ENCODE measurements around the gene TCF7L1. TPM values are rescaled to one million over a fixed set of nuclear protein-coding genes. Genes with fewer than 3 reads are reported as not detected.

TCF7L1 gene
- total RNA-seq, 2 experiments from 2014 or later = not detected

- Mint-ChIP-seq H3K4me1 (peaks cover 9% of the 10 kb centered on the region), H3K27me3 (peaks cover 46% of the 10 kb centered on the region), H3K9me3 (ENCODE audit: low read depth) (no peaks in the 10 kb centered on the region), H3K36me3 (no peaks in the 10 kb centered on the region), H3K4me3 (no peak overlapping the region), H3K27ac (no peak overlapping the region)
- DNase-seq (no peak), ATAC-seq (no peak)
- CTCF ChIA-PET = interaction anchor here (0.6 to 0.7 kb wide), 2 partner anchors 53 kb away, joined by 3 to 4 read pairs; no protein-coding TSS in a partner anchor
These were observed 80.8 kb downstream of the TCF7L1 start for GRCh38 chr2:85213901-85214512.

- Mint-ChIP-seq H3K4me3 (no peak overlapping the region), H3K27me3 (peaks cover 52% of the 10 kb centered on the region)
These were observed 81.9 kb downstream of the TCF7L1 start for GRCh38 chr2:85215081-85215447.

GRCh38 chr2:85215448-85216401 is 82.5 kb downstream of the TCF7L1 start:
- Mint-ChIP-seq H3K4me3 (no peak overlapping the region), H3K27ac (no peak overlapping the region), H3K9me3 (ENCODE audit: low read depth) (no peaks in the 10 kb centered on the region), H3K36me3 (no peaks in the 10 kb centered on the region), H3K4me1 (peaks cover 9% of the 10 kb centered on the region), H3K27me3 (peaks cover 53% of the 10 kb centered on the region)
- CTCF ChIA-PET = no interaction called here
- DNase-seq (no peak), ATAC-seq (no peak)

More at GRCh38 chr2:85215081-85215447, 81.9 kb downstream of the TCF7L1 start:
- DNase-seq (no peak), ATAC-seq (no peak)
- Mint-ChIP-seq H3K4me1 (peaks cover 9% of the 10 kb centered on the region), H3K36me3 (no peaks in the 10 kb centered on the region), H3K9me3 (ENCODE audit: low read depth) (no peaks in the 10 kb centered on the region), H3K27ac (no peak overlapping the region)
- CTCF ChIA-PET = no interaction called here

GRCh38 chr2:85216927-85217326 is 83.7 kb downstream of the TCF7L1 start:
- Mint-ChIP-seq H3K36me3 (no peaks in the 10 kb centered on the region), H3K4me3 (no peak overlapping the region), H3K9me3 (ENCODE audit: low read depth) (no peaks in the 10 kb centered on the region), H3K4me1 (peaks cover 9% of the 10 kb centered on the region), H3K27me3 (peaks cover 59% of the 10 kb centered on the region), H3K27ac (no peak overlapping the region)
- CTCF ChIA-PET = no interaction called here
- ATAC-seq = no peak
- peak; percentile 57 for DNase-seq

- DNase-seq (no peak), ATAC-seq (no peak)
- Mint-ChIP-seq H3K27me3 (peaks cover 63% of the 10 kb centered on the region), H3K4me1 (peaks cover 9% of the 10 kb centered on the region), H3K36me3 (no peaks in the 10 kb centered on the region), H3K9me3 (ENCODE audit: low read depth) (no peaks in the 10 kb centered on the region), H3K27ac (no peak overlapping the region), H3K4me3 (no peak overlapping the region)
- CTCF ChIA-PET = interaction anchor here (0.7 to 1.9 kb wide), 4 partner anchors 10 to 79 kb away, joined by 3 to 6 read pairs (median 4); no protein-coding TSS in a partner anchor
These were observed 88.0 kb downstream of the TCF7L1 start for GRCh38 chr2:85221067-85221691.

GRCh38 chr2:85222792-85223191 is 89.6 kb downstream of the TCF7L1 start:
- H3K27ac Mint-ChIP-seq = no peak overlapping the region
- H3K27me3 Mint-ChIP-seq = peaks cover 58% of the 10 kb centered on the region
- no peaks in the 10 kb centered on the region for H3K36me3 Mint-ChIP-seq
- no peak for DNase-seq
- no peak for ATAC-seq
- no peaks in the 10 kb centered on the region for H3K9me3 Mint-ChIP-seq (ENCODE audit: low read depth)
- CTCF ChIA-PET = no interaction called here
- no peak overlapping the region for H3K4me3 Mint-ChIP-seq
- H3K4me1 Mint-ChIP-seq = no peaks in the 10 kb centered on the region

- CTCF ChIA-PET = no interaction called here
- peaks cover 53% of the 10 kb centered on the region for H3K27me3 Mint-ChIP-seq
- H3K27ac Mint-ChIP-seq = no peak overlapping the region
- no peak overlapping the region for H3K4me3 Mint-ChIP-seq
- H3K4me1 Mint-ChIP-seq = no peaks in the 10 kb centered on the region
- ATAC-seq (no peak), DNase-seq (no peak)
- no peaks in the 10 kb centered on the region for H3K9me3 Mint-ChIP-seq (ENCODE audit: low read depth)
- no peaks in the 10 kb centered on the region for H3K36me3 Mint-ChIP-seq
These were observed 93.6 kb downstream of the TCF7L1 start for GRCh38 chr2:85226783-85227182.

- ATAC-seq = no peak
- Mint-ChIP-seq H3K9me3 (ENCODE audit: low read depth) (no peaks in the 10 kb centered on the region), H3K4me1 (no peaks in the 10 kb centered on the region), H3K36me3 (no peaks in the 10 kb centered on the region), H3K27ac (no peak overlapping the region), H3K4me3 (no peak overlapping the region), H3K27me3 (peaks cover 36% of the 10 kb centered on the region)
- CTCF ChIA-PET = interaction anchor here (0.6 to 1.1 kb wide), 4 partner anchors 70 to 261 kb away, joined by 3 to 4 read pairs (median 3); no protein-coding TSS in a partner anchor
- no peak for DNase-seq
These were observed 97.7 kb downstream of the TCF7L1 start for GRCh38 chr2:85230679-85231467.

GRCh38 chr2:85231468-85231805 is 98.2 kb downstream of the TCF7L1 start:
- Mint-ChIP-seq H3K36me3 (no peaks in the 10 kb centered on the region), H3K27me3 (peaks cover 30% of the 10 kb centered on the region), H3K27ac (no peak overlapping the region), H3K4me3 (no peak overlapping the region), H3K4me1 (no peaks in the 10 kb centered on the region), H3K9me3 (ENCODE audit: low read depth) (no peaks in the 10 kb centered on the region)
- DNase-seq = no peak
- no peak for ATAC-seq
- CTCF ChIA-PET = interaction anchor here (0.9 kb wide), 1 partner anchor 124 kb away, joined by 3 read pairs; no protein-coding TSS in a partner anchor

- Mint-ChIP-seq H3K4me3 (no peak overlapping the region), H3K27ac (no peak overlapping the region), H3K4me1 (no peaks in the 10 kb centered on the region), H3K27me3 (peaks cover 28% of the 10 kb centered on the region), H3K9me3 (ENCODE audit: low read depth) (no peaks in the 10 kb centered on the region), H3K36me3 (no peaks in the 10 kb centered on the region)
- DNase-seq (no peak), ATAC-seq (no peak)
- CTCF ChIA-PET = interaction anchor here (0.9 kb wide), 1 partner anchor 125 kb away, joined by 3 read pairs; no protein-coding TSS in a partner anchor
These were observed 98.8 kb downstream of the TCF7L1 start for GRCh38 chr2:85231952-85232351.

- ATAC-seq = no peak
- Mint-ChIP-seq H3K4me3 (no peak overlapping the region), H3K9me3 (ENCODE audit: low read depth) (no peaks in the 10 kb centered on the region), H3K4me1 (no peaks in the 10 kb centered on the region), H3K27me3 (peaks cover 34% of the 10 kb centered on the region), H3K27ac (no peak overlapping the region), H3K36me3 (no peaks in the 10 kb centered on the region)
- DNase-seq = no peak
- CTCF ChIA-PET = interaction anchor here (1.4 kb wide), 1 partner anchor 14 kb away, joined by 3 read pairs; no protein-coding TSS in a partner anchor
These were observed 101.7 kb downstream of the TCF7L1 start for GRCh38 chr2:85234868-85235267.

GRCh38 chr2:85235281-85235680 is 102.1 kb downstream of the TCF7L1 start:
- DNase-seq (no peak), ATAC-seq (no peak)
- CTCF ChIA-PET = interaction anchor here (1.4 kb wide), 1 partner anchor 15 kb away, joined by 3 read pairs; no protein-coding TSS in a partner anchor
- H3K36me3 Mint-ChIP-seq = no peaks in the 10 kb centered on the region
- no peaks in the 10 kb centered on the region for H3K9me3 Mint-ChIP-seq (ENCODE audit: low read depth)
- no peak overlapping the region for H3K27ac Mint-ChIP-seq
- peaks cover 33% of the 10 kb centered on the region for H3K27me3 Mint-ChIP-seq
- H3K4me1 Mint-ChIP-seq = no peaks in the 10 kb centered on the region
- no peak overlapping the region for H3K4me3 Mint-ChIP-seq

GRCh38 chr2:85236084-85236483 is 102.9 kb downstream of the TCF7L1 start:
- peaks cover 35% of the 10 kb centered on the region for H3K27me3 Mint-ChIP-seq
- no peaks in the 10 kb centered on the region for H3K9me3 Mint-ChIP-seq (ENCODE audit: low read depth)
- no peak overlapping the region for H3K4me3 Mint-ChIP-seq
- DNase-seq = no peak
- H3K36me3 Mint-ChIP-seq = no peaks in the 10 kb centered on the region
- H3K27ac Mint-ChIP-seq = no peak overlapping the region
- no peak for ATAC-seq
- H3K4me1 Mint-ChIP-seq = no peaks in the 10 kb centered on the region
- CTCF ChIA-PET = interaction anchor here (1.4 kb wide), 1 partner anchor 16 kb away, joined by 3 read pairs; no protein-coding TSS in a partner anchor

Data from activated CD8-positive, alpha-beta memory T cell treated with anti-CD3 and anti-CD28 coated beads, Interleukin-2, amount 10 ng/mL, durations not matched to agents 7 days and 5 days (primary cell).